Astrocyte (in vitro differentiated cells and primary cell): ENCODE results near the gene OR5AC2.

Experiments
- EZH2 ChIP-seq: IDR thresholded peaks from 2 replicates; pipeline ENCODE4 v1.6.1; 2012; ENCODE audit warnings: mild to moderate bottlenecking, low read length, inconsistent platforms; ENCODE audit not compliant: insufficient read depth
- TF ChIP-seq, protein P1 (sequence below): IDR thresholded peaks from 2 replicates; pipeline ENCODE4 v1.5.1; 2011; ENCODE audit warnings: low read depth, mild to moderate bottlenecking, inconsistent platforms, low read length, moderate library complexity; ENCODE audit not compliant: insufficient read depth

DNA sequence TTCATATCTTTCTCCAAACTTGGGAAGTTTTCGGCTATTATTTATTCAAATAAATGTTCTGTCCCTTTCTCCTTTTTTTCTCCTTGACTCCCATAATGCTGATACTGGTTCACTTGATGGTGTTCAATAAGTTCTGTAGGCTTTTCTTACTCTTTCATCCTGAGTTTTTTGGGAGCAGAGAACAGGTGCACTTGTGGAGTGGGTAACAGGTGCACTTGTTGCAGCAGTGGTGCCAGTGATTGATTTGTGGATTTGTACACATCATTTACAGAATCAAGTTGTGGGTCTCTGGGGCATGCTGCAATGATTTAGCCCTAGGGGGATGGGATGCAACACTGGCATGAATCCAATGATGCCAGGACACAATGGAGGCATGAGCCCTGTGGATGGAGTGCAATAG is 28.7 kb downstream of the OR5AC2 start:
- TF ChIP-seq, protein P1, sequence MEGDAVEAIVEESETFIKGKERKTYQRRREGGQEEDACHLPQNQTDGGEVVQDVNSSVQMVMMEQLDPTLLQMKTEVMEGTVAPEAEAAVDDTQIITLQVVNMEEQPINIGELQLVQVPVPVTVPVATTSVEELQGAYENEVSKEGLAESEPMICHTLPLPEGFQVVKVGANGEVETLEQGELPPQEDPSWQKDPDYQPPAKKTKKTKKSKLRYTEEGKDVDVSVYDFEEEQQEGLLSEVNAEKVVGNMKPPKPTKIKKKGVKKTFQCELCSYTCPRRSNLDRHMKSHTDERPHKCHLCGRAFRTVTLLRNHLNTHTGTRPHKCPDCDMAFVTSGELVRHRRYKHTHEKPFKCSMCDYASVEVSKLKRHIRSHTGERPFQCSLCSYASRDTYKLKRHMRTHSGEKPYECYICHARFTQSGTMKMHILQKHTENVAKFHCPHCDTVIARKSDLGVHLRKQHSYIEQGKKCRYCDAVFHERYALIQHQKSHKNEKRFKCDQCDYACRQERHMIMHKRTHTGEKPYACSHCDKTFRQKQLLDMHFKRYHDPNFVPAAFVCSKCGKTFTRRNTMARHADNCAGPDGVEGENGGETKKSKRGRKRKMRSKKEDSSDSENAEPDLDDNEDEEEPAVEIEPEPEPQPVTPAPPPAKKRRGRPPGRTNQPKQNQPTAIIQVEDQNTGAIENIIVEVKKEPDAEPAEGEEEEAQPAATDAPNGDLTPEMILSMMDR, result no peak
- TF ChIP-seq EZH2, result no peak
